ENCODE results near the gene PSMD8.
A peak's percentile ranks its signal among the peaks of the same experiment; 100 is the strongest.
"Not testable (repeated sequence)": the region's sequence is repeated elsewhere in the genome, so short reads cannot be mapped to it uniquely, and the experiment has no call there.

PSMD8 gene

DNA sequence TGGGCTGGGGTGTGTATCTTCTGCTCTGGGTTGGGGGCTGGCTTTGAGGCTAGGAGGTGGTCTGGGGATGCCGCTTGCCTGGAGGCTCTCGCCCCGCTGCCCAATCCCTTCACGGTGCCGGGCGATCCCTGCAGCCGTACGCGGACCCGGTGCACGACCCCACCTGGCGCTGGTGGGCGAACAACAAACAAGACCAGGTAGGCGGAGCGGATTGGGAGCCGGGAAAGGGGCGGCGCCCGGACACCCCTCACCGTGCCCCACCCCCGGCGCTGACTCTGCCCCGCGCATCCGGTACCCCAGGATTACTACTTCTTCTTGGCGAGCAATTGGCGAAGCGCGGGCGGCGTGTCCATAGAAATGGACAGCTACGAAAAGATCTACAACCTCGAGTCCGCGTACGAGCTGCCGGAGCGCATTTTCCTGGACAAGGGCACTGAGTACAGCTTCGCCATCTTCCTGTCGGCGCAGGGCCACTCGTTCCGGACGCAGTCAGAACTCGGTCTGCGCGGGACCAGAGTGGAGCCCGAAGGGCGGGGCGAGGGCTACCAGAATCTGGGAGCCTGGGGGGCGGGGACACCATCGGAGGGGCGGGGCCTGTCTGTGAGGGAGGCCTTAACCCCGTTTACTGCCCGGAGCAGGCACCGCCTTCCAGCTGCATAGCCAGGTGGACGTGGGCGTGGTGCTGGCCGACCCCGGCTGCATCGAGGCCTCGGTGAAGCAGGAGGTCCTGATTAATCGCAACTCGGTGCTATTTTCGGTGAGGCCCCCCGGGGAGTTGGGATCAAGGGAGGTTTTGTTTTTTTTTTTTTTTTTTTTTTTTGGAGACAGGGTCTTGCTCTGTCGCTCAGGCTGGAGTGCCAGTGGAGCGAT, 12.1 kb upstream of the PSMD8 start:
- DNase-seq: peak; percentile 83

DNA sequence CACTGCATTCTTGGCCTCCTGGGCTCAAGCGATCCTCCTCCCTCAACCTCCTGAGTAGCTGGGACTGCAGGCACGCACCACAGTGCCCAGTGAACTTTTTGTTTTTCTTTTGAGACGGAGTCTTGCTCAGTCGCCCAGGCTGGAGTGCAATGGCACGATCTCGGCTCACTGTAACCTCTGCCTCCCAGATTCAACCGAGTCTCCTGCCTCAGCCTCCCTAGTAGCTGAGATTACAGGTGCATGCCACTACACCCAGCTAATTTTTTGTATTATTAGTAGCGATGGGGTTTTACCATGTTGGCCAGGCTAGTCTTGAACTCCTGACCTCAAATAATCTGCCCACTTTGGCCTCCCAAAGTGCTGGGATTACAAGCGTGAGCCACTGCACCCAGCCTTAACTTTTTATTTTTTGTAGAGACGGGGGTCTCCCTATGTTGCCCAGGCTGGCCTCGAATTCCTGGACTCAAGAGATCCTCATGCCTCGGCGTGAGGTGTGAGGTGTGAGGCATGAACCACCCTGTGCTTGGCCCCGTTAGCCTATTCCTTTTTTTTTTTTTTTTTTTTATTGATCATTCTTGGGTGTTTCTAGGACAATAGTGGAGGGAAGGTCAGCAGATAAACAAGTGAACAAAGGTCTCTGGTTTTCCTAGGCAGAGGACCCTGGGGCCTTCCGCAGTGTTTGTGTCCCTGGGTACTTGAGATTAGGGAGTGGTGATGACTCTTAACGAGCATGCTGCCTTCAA, 11.3 kb upstream of the PSMD8 start:
- DNase-seq: not testable (repeated sequence)

DNA sequence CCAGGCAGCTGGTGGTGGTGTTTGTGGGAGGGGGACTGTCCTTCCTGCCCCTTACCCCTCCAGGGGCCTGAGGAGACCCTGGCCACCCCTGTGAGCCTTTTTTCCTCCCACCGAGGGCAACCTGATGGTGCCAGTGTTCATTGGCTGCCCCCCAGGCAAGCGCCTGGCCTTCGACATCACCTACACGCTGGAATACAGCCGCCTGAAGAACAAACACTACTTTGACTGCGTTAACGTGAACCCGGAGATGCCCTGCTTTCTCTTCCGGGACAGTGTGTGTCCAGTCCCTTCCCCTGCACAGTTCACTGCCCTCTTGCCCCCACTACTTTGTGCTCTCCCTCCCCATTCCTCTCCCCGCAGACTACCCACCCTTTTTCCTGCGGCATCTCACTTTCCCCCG, 7.3 kb upstream of the PSMD8 start:
- no peak for DNase-seq

- no peak for DNase-seq
Measured at GRCh38 chr19:38369584-38369983, 4.8 kb upstream of the PSMD8 start.

- no peak for DNase-seq
Measured at GRCh38 chr19:38370299-38370698, 4.1 kb upstream of the PSMD8 start.

GRCh38 chr19:38371081-38371480, 3.3 kb upstream of the PSMD8 start:
- DNase-seq: no peak

GRCh38 chr19:38373907-38374331, 452 bp upstream of the PSMD8 start:
- no peak for DNase-seq

DNA sequence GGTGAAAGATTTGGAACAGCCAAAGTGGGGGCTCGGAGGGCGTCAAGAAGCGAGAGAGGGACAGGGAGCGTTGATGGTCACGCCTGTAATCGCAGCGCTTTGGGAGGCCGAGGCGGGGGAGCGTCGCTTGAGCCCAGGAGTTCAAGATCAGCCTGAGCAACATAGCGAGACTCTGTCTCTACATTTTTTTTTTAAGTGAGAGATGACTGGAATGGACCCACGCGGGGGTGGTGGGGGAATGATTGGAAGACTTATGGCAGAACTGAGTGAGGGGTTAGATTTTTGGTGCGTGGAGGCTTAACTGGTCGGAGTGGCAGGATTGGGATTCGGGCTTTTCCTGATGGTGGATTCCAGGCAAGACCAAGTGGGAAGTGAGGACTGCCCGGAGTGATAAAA, 725 bp downstream of the PSMD8 start:
- DNase-seq: no peak

DNA sequence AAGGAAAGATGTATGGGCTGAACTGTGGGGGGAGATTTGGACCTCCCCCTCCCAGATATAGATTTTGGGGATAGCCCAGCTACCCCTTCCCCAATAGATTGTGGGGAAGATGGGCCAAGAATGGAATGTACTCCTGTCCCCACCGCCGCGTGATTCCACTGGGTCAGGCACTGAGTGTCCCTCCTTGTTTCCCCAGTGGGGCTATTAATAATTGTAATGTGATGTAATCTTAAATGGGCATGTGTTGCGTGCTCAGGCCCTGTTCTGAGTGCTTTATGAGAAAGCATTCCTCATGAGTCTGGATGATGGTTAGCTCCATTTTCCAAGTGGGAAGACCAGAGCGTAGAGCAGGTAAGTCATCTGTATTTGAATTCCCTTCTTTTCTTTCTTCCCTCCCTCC, 1.4 kb downstream of the PSMD8 start:
- no peak for DNase-seq

GRCh38 chr19:38376576-38376975, 2.2 kb downstream of the PSMD8 start:
- no peak for DNase-seq

DNA sequence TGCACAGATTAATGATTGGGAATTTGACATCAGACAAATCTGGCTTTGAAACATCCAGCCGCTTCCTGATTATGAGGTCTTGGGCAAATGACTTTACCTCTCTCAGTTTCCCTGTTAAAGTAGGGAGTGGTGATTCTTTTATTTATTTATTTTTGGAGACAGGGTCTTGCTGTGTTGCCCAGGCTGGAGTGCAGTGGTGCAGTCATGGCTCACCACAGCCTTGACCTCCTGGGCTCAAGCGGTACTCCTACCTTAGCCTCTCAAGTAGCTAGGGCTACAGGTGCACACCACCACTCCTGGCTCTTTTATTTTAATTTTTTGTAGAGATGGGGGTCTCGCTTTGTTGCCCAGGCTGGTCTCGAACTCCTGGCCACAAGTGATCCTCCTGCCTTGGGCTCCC, 2.7 kb downstream of the PSMD8 start:
- DNase-seq: no peak

- no peak for DNase-seq
Measured at GRCh38 chr19:38378866-38379265, 4.5 kb downstream of the PSMD8 start.

- no peak for DNase-seq
Measured at GRCh38 chr19:38381138-38381537, 6.8 kb downstream of the PSMD8 start.

- DNase-seq: no peak
Measured at GRCh38 chr19:38383184-38383583, 8.8 kb downstream of the PSMD8 start.

GRCh38 chr19:38383743-38384142, 9.4 kb downstream of the PSMD8 start:
- DNase-seq: no peak

- no peak for DNase-seq
Measured at GRCh38 chr19:38384209-38385027, 10.0 kb downstream of the PSMD8 start.

DNA sequence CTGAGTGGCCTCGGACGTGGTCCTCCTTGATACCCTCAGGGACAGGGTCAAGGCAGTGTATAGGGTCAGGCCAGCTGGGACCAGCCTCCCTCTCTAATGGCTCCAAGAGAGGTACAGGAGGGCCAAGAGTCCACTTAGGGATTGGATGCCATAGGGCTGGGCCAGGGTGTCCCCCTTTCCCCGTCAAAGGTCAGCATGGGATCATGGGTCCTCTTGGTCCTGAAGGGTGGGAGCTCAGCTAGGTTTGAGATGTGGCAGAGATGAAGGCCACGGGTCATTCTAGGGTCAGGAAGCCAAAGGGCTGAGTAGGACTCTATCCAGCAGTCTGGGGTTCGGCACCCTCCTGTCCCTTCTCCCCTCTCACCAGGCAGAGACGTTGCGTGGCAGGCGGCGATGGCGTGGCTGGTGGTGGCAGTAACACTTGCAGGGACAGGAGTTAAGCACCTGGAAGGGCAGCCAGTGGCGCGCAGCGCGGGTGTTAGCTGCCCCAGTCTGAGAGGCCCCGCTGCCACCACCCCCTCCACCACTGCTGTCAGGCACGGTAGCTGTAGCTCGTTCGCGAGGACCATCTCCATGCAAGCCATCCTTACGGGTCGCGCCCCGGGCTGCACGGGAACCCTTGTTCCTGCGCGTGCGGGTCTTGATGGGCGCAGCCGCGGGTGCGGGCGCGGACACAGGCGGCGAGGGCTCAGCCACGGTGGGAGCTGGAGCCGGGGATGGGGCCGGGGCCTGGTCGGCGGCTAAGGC, 10.9 kb downstream of the PSMD8 start:
- DNase-seq: no peak

DNA sequence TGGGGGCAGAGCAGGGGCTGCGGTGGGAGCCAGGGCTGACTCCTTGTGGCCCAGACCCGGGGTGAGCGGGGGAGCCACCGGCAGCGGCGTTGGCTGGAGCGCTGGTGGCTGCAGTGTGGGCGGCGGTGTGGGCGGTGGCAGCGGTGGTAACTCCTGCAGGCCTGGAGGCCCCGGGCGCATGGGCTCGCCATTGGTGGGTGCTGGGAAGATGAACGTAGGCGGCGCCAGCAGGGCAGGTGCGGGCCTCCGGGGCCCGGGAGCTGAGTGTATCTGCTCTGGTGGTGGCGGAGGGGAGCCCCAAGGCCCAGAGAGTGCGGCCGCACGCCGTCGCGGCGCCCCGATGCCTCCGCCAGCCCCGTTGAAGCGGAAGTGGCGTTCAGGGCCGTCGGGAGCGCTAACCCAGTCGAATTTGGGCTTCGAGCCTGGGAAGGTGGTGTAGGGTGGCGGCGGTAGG, 11.5 kb downstream of the PSMD8 start:
- DNase-seq: no peak

DNA sequence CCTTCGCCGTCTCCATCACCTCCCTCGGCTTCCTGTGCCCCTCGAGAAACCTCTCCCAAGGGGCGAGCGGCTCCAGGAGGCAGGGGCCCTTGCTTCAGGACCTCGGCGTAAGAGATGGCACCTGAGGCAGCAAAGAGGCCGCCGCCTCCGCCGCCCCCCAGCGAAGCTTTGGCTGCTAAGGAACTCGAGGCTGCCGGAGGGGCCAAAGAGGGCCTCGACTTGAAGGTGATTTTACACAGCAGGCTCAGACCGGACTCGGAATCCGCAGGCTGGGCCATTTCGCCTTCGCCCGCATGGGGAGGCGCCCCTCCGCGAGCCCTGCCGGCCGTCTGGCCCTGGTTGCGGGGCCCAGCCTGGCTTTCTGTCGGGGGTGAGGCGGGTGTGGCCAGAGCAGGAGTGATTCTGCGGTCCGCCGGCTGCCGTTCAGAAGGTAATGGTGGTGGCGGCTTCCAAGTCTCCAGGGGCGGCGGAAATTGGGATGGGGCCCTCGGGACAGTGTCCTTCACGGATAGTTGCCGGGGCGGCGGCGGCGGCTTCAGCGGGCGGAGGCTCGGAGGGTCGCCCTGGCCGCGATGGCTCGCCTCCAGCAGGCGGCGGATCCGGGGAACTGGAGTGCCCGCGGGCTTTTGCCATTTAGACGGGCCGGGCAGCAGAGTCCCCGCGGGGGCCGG, 12.1 kb downstream of the PSMD8 start:
- no peak for DNase-seq

DNA sequence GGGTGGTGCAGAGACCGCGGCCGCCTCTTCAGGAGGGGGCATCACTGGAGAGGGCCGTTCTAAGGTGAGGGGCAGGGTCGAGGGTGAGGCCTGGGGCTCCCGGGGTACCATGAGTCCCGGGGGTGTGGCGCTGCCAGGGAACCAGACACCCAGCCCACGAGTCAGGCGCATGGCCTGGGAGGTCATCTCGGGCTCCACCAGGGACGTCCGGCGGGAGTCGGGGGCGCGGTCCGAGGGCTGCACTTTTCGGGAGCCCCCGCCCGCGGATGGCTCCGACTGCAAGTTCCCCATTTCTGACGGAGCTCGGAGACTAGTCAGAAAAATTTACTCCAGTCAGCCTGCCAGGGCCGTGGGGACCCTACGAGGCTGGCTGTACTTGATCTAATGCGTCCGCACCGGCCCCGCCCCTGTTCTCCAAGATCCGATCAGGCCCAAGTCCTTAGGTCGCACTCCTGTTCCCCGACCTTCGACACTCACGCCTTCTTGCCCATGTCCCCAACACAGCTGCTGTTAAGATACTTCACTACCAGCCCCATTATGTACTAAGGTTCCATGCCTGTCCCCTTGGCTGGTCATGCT, 12.7 kb downstream of the PSMD8 start:
- no peak for DNase-seq

- peak; percentile 70 for DNase-seq
Measured at GRCh38 chr19:38387550-38388348, 13.4 kb downstream of the PSMD8 start, which contains the start of gene GGN. TSS of gene GGN (minus strand) at chr19:38388034. CDS start at chr19:38387261, 773 bp downstream.

Data from DMS79 treated with DMSO at 0.1 percent for 48 hours (cell line).